H9 (cell line): ENCODE data around the gene RYR3. TPM values are rescaled to one million over a fixed set of nuclear protein-coding genes. Genes with fewer than 3 reads are reported as not detected.
A peak's percentile ranks its signal among the peaks of the same experiment; 100 is the strongest.

Experiments
- DNase-seq: peaks from one replicate; pipeline ENCODE4 v3.0.0-alpha.2; 2017
- H2AFZ ChIP-seq: one replicate; pipeline ENCODE4 v1.6.1; 2013; ENCODE audit warnings: mild to moderate bottlenecking, low read length, control low read depth, moderate library complexity
- H2AK5ac ChIP-seq: 2 replicates; pipeline ENCODE4 v1.6.1; 2013; ENCODE audit warnings: low read length, control low read depth, mixed read lengths; ENCODE audit not compliant: insufficient read length
- H2BK120ac ChIP-seq: one replicate; pipeline ENCODE4 v1.6.1; 2013; ENCODE audit warnings: low read depth, mild to moderate bottlenecking, low read length, control low read depth, inconsistent platforms; ENCODE audit not compliant: poor library complexity, severe bottlenecking
- H2BK12ac ChIP-seq: 2 replicates; pipeline ENCODE4 v1.6.1; 2013; ENCODE audit warnings: low read length, control low read depth, mixed read lengths, low read depth; ENCODE audit not compliant: insufficient read length
- H2BK15ac ChIP-seq: 2 replicates; pipeline ENCODE4 v1.6.1; 2013; ENCODE audit warnings: low read depth, low read length, control low read depth
- H2BK20ac ChIP-seq: one replicate; pipeline ENCODE4 v1.6.1; 2013; ENCODE audit warnings: low read depth, mild to moderate bottlenecking, low read length, control low read depth, inconsistent platforms; ENCODE audit not compliant: poor library complexity, severe bottlenecking
- H2BK5ac ChIP-seq: 2 replicates; pipeline ENCODE4 v1.6.1; 2013; ENCODE audit warnings: low read length, control low read depth, mixed read lengths; ENCODE audit not compliant: insufficient read length
- H3K14ac ChIP-seq: 2 replicates; pipeline ENCODE4 v1.6.1; 2013; ENCODE audit warnings: low read length, control low read depth; ENCODE audit not compliant: insufficient read depth
- H3K18ac ChIP-seq: 2 replicates; pipeline ENCODE4 v1.6.1; 2013; ENCODE audit warnings: low read depth, mild to moderate bottlenecking, mixed read lengths, low read length, control low read depth; ENCODE audit not compliant: insufficient read length
- H3K23ac ChIP-seq: 2 replicates; pipeline ENCODE4 v1.6.1; 2013; ENCODE audit warnings: low read length, control low read depth, mixed read lengths, low read depth; ENCODE audit not compliant: insufficient read length
- H3K23me2 ChIP-seq: 2 replicates; pipeline ENCODE4 v1.6.1; 2013; ENCODE audit warnings: low read depth, mild to moderate bottlenecking, mixed read lengths, low read length, control low read depth; ENCODE audit not compliant: insufficient read length, poor library complexity, severe bottlenecking
- H3K27ac ChIP-seq: 2 replicates; pipeline ENCODE4 v1.5.1; 2013; ENCODE audit warnings: low read length, control low read depth, mixed read lengths, low read depth; ENCODE audit not compliant: insufficient read length
- H3K27me3 ChIP-seq: 2 replicates; pipeline ENCODE4 v1.6.1; 2013; ENCODE audit warnings: low read length, control low read depth, inconsistent platforms; ENCODE audit not compliant: insufficient read depth
- H3K4ac ChIP-seq: 2 replicates; pipeline ENCODE4 v1.6.1; 2013; ENCODE audit warnings: low read depth, mild to moderate bottlenecking, control low read depth, inconsistent platforms, low read length, moderate library complexity
- H3K4me1 ChIP-seq: 2 replicates; pipeline ENCODE4 v1.6.1; 2013; ENCODE audit warnings: low read length, control low read depth, inconsistent platforms; ENCODE audit not compliant: insufficient read depth
- H3K4me2 ChIP-seq: 2 replicates; pipeline ENCODE4 v1.6.1; 2013; ENCODE audit warnings: low read length, control low read depth, mixed read lengths; ENCODE audit not compliant: insufficient read length, insufficient read depth
- H3K56ac ChIP-seq: 2 replicates; pipeline ENCODE4 v1.6.1; 2013; ENCODE audit warnings: low read depth, mild to moderate bottlenecking, mixed read lengths, low read length, control low read depth; ENCODE audit not compliant: insufficient read length
- H3K79me1 ChIP-seq: 2 replicates; pipeline ENCODE4 v1.6.1; 2013; ENCODE audit warnings: low read depth, mild to moderate bottlenecking, moderate library complexity, low read length, control low read depth, inconsistent platforms; ENCODE audit not compliant: insufficient read depth, poor library complexity, severe bottlenecking
- H3K79me2 ChIP-seq: 2 replicates; pipeline ENCODE4 v1.6.1; 2013; ENCODE audit warnings: low read length, control low read depth, inconsistent platforms; ENCODE audit not compliant: insufficient read depth
- H3K9ac ChIP-seq: 2 replicates; pipeline ENCODE4 v1.6.1; 2013; ENCODE audit warnings: low read length, control low read depth, mixed read lengths; ENCODE audit not compliant: insufficient read length; ENCODE audit errors: extremely low read depth
- H3K9me3 ChIP-seq: one replicate; pipeline ENCODE4 v1.6.1; 2013; ENCODE audit warnings: low read depth, low read length, inconsistent platforms; ENCODE audit not compliant: control insufficient read depth
- H3T11ph ChIP-seq: one replicate; pipeline ENCODE4 v1.6.1; 2013; ENCODE audit warnings: mild to moderate bottlenecking, low read length, control low read depth, inconsistent platforms
- H4K20me1 ChIP-seq: one replicate; pipeline ENCODE4 v1.6.1; 2013; ENCODE audit not compliant: control insufficient read depth, insufficient read length, insufficient read depth
- H4K5ac ChIP-seq: 2 replicates; pipeline ENCODE4 v1.6.1; 2013; ENCODE audit warnings: low read depth, mild to moderate bottlenecking, mixed read lengths, low read length, control low read depth; ENCODE audit not compliant: insufficient read length
- H4K8ac ChIP-seq: replicated peaks from 2 replicates; pipeline ENCODE4 v1.6.1; 2013; ENCODE audit warnings: low read length, control low read depth, mixed read lengths, low read depth; ENCODE audit not compliant: insufficient read length
- H4K91ac ChIP-seq: 2 replicates; pipeline ENCODE4 v1.6.1; 2013; ENCODE audit warnings: low read depth, mild to moderate bottlenecking, moderate library complexity, mixed read lengths, low read length, control low read depth; ENCODE audit not compliant: insufficient read length
- H3K27ac Mint-ChIP-seq, 3 experiments: 2 replicates in 2 of 3; 3 replicates in 1 of 3; pipeline ENCODE4 v1.8.0; 2020 to 2021; ENCODE audit warnings: mixed read lengths in 3 of 3, mild to moderate bottlenecking in 1 of 3, moderate library complexity in 1 of 3
- H3K27me3 Mint-ChIP-seq: 2 replicates; pipeline ENCODE4 v1.8.0; 2021; ENCODE audit warnings: low read depth, mild to moderate bottlenecking, moderate library complexity, mixed read lengths
- H3K36me3 Mint-ChIP-seq, 3 experiments: 2 replicates in 2 of 3; 3 replicates in 1 of 3; pipeline ENCODE4 v1.8.0; 2020 to 2021; ENCODE audit warnings: low read depth in 3 of 3, mixed read lengths in 3 of 3; ENCODE audit not compliant: insufficient read depth in 1 of 3
- H3K4me1 Mint-ChIP-seq, 2 experiments: 2 replicates each; pipeline ENCODE4 v1.8.0; 2020; ENCODE audit warnings: mixed read lengths in 2 of 2
- H3K4me3 Mint-ChIP-seq, 2 experiments: 2 replicates in 1 of 2; 3 replicates in 1 of 2; pipeline ENCODE4 v1.8.0; 2020 to 2021; ENCODE audit warnings: mild to moderate bottlenecking in 2 of 2, mixed read lengths in 2 of 2, moderate library complexity in 1 of 2
- H3K9me3 Mint-ChIP-seq, 2 experiments: 2 replicates in 1 of 2; 3 replicates in 1 of 2; pipeline ENCODE4 v1.8.0; 2020; ENCODE audit warnings: mild to moderate bottlenecking in 2 of 2, mixed read lengths in 2 of 2, moderate library complexity in 1 of 2
- CTCF ChIP-seq: fragments of 200-600 bp; sonication (generic); conservative IDR thresholded peaks from 3 replicates; pipeline ENCODE4 v1.8.0; 2021; ENCODE audit warnings: antibody characterized with exemption, mild to moderate bottlenecking
- WGBS: extraction: QIAGEN DNeasy Blood & Tissue Kit; methylation state at CpG from one replicate; pipeline ENCODE4 v1.1.7; 2013; ENCODE audit warnings: missing lambda C conversion rate, low lambda C conversion rate, mixed read lengths; ENCODE audit not compliant: insufficient read length; ENCODE audit errors: extremely low coverage; 5-methylcytosine and 5-hydroxymethylcytosine counted together
- total RNA-seq: library from RNA; stranded (reverse); gene quantifications from 2 replicates; pipeline ENCODE4 v1.2.1, GENCODE V29; 2021

Gene RYR3
- total RNA-seq, 1 experiment from 2014 or later = 0.85 TPM

- DNase-seq = peak; percentile 72
- H2BK12ac ChIP-seq = no peak overlapping the region
- H3K4me2 ChIP-seq = peak overlapping the region; percentile 77
- no peak overlapping the region for H3K18ac ChIP-seq
- H4K8ac ChIP-seq = no peak overlapping the region
- H3K27ac Mint-ChIP-seq = no peak overlapping the region
- H4K5ac ChIP-seq = no peak overlapping the region
- no peaks in the 10 kb centered on the region; a peak in 1 of 7 replicates for H3K36me3 Mint-ChIP-seq
- peak; percentile 63 for TF ChIP-seq CTCF
- no peaks in the 10 kb centered on the region for H4K20me1 ChIP-seq
- H3K79me2 ChIP-seq = no peaks in the 10 kb centered on the region
- H3K56ac ChIP-seq = no peak overlapping the region
- peak overlapping the region; percentile 74 to 91 for H3K4me3 Mint-ChIP-seq
- H3K9me3 ChIP-seq = no peaks in the 10 kb centered on the region
- WGBS = no CpG with 5 or more reads among the region's 7 CpGs
- no peak overlapping the region for H3K9ac ChIP-seq
- H2AFZ ChIP-seq = no peak overlapping the region
- H3K23ac ChIP-seq = no peak overlapping the region
- H3T11ph ChIP-seq = no peak overlapping the region
- H2BK5ac ChIP-seq = no peak overlapping the region
- H3K27ac ChIP-seq = no peak overlapping the region
- peaks cover 25% of the 10 kb centered on the region for H3K27me3 ChIP-seq
- H2BK120ac ChIP-seq = no peak overlapping the region
- no peaks in the 10 kb centered on the region for H3K9me3 Mint-ChIP-seq
- H4K91ac ChIP-seq = no peak overlapping the region
- no peak overlapping the region for H3K4ac ChIP-seq
- no peak overlapping the region for H2BK15ac ChIP-seq
- H3K23me2 ChIP-seq = peaks cover 12% of the 10 kb centered on the region
- peaks cover 56% of the 10 kb centered on the region for H3K27me3 Mint-ChIP-seq
- H3K14ac ChIP-seq = no peak overlapping the region
- H3K79me1 ChIP-seq = no peaks in the 10 kb centered on the region
- no peak overlapping the region for H2BK20ac ChIP-seq
- peaks cover 16 to 23% of the 10 kb centered on the region in 2 experiments for H3K4me1 Mint-ChIP-seq
- no peaks in the 10 kb centered on the region for H3K4me1 ChIP-seq
- no peak overlapping the region for H2AK5ac ChIP-seq
These were observed 1.0 kb upstream of the RYR3 start for GRCh38 chr15:33309602-33310276.
